ENCODE results near the gene GFRA1.

Gene GFRA1

DNA sequence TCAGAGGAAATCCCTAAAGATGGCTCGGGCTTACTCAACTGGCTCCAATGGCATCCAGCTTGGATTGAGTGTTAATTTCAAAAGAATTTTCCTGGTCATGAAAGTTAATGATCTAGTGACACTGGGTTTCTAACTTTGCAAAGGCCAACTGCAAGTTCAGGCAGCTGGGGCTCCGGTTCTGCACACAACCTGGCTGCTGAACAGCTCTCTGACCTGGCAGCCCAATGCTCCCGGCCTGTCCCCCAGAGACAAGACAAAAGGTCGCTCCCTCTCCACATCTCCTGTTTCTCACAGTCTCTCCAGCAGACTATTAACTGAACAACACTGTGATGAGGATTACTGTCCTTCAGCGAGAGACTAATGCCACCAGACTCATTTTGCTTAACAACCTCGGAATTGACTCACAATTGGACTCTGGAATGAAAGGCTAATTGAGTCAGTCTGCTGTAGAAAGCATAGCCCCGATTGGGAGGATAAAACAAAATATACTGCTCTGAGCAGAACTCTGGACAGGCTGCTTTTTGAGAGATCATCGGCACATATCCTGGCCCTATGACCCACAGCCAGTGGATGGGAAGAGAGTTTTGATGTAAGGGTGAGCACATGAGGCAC, 174.5 kb downstream of the GFRA1 start:
- no peak for DNase-seq

DNA sequence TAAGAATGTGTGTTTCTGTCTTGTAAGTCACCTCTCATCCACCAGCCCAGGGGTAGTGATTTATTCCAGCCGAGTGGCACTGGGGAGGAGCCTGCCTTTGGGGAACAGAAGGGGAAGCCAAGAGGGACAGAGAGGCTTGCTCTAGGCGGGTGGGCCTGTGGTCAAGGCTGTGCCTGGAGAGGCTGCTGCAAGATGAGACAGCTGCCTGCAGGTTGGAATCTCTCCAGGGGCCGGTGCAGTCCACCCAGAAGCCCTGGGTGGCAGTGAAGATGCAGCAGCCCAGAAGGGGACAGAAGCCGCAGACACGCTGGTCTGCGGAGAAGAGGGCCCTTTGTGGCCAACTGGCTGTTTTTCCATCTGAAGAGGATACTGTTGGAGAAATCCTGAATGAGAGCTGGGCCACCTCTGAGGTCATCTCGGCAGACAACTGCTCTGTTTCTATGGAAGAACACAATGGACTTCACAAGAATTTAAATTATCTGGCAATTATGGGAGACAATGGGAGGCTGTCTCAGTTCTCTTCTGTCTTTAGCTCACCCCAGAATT, 175.7 kb downstream of the GFRA1 start:
- no peak for DNase-seq

DNA sequence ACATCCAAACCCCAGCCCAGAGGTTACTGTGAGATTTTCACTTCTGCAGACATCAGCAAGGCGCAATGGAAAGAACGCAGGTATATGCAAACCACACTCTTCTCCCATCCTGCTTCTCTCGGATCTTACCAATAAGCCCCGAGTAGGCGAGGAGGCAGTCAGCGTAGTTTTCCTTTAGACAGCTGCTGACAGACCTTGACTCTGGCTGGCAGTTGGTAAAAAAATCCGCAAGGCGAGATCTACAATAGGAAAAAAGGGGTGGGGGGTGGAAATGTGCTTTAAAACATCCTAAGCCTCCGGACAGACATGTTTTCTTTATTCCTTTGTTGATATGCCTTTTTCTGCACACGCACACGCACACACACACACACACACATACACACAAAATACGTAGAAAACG, 176.5 kb downstream of the GFRA1 start:
- no peak for DNase-seq

DNA sequence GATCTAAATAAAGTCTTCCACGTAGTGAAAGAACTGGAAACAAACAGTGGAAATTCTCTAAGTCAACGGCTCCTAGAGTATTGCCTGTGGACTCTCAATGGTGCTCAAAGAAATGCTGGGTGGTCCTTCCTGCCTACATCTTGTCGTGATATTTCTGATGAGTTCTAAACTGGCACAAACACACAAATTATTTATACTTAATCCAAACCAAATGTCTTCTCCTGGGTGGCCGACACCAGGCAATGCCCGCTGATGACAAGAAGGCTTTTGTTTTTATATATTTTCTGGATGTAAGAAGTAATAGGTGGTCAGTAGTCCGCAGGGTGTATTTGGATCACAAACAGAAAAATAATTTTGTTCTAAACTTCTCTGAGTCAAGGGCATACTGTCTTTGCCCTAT, 178.7 kb downstream of the GFRA1 start:
- DNase-seq: no peak

DNA sequence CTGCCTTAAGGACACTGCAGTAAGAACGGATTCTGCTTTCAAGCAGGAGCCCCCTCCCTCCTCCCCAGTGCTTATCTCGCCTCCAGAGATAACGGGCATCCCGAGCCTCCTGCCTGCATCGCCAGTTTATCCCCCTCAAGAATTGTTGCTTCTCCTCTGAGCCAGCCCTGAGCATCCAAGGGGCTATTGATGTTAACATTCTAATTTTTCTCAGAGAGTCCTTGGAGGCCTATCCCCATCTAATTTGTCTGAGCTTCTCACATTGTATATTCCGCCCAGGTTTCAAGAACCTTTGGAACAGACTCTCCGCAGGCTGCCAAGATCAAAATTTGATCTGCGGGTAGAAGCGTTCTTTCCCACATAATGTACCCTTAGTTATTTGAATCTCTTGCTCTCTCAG, 180.0 kb downstream of the GFRA1 start:
- DNase-seq: no peak

DNA sequence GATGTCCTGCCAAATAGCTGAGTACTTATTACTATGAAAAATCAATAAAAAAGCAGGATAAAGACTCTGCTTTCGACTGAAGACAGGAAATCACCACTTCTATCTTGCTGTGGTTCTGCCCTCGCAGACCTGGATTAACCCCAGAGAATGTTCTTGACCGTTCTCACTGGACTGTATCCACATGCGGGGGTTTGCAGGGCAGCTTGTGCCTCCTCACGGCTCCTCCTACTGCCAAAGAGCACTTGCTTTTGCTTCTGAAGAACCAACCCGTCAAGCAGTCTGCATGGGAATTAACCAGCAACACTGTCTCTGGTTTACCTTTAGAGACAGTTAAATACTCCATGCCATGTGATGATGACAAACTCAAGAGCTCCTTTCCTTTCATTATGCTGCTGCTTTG, 184.0 kb downstream of the GFRA1 start:
- no peak for DNase-seq

DNA sequence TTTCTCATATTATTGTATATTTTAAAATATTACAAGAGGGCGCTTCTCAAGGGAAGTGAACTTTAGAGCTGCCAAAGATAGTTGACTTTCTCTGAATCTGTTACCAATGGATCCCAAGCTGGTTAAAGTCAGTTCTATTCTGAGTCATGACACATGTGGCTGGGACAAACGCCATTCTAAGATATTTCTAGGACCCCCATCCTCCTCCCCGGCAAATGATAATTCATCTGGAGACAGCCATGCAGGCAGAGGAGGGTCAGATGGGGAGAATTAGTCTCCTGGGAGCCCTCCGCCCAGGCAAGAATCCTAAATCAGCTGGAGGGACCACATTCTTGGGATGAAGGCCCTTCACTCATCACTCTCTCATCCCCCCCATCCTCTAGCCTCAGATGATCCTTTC, 187.7 kb downstream of the GFRA1 start:
- DNase-seq: no peak

DNA sequence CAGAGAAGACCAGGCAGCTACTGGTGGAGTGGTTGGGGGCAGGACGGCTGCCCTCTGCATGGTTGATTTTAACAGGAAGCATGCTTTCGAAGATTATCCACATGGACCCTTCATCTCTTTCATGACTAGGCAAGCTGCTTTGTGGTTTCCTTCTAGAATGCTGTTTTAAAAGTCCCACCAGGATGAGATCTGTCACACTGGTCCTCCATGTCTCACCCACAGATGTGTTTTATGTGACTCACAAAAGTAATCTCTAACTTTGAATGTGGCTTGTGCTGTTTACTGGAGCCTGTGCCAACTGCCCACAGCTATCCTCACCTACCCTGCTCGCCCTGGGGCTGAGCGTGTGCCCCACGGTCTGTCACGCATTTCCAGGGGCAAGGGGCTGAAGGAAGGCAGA, 188.8 kb downstream of the GFRA1 start:
- DNase-seq: no peak

DNA sequence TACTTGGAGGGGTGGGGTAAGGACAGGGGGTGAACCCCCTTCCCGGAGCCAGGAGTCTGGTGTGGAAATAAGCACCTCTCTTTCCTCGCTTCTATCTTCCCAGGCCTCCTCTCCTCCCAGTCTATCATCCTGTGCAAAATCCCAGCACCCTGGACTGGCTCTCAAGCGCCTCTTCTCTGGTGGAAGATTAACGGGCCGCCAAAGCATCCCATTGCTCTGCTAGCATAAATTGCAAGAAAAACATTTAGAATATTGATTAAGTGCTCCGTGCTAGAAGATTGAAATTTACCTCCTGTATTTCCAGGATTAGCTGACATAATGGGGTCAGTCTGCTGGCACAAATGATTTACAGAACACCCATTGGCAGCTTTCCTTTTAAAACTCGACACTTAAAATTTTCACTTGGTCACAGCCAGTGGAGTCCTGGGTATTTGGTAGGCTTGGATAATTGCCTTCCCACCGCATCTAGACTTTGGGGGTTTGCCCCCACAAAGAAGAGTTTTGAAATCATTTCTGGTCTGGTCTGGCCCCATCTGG, 189.7 kb downstream of the GFRA1 start:
- no peak for DNase-seq

DNA sequence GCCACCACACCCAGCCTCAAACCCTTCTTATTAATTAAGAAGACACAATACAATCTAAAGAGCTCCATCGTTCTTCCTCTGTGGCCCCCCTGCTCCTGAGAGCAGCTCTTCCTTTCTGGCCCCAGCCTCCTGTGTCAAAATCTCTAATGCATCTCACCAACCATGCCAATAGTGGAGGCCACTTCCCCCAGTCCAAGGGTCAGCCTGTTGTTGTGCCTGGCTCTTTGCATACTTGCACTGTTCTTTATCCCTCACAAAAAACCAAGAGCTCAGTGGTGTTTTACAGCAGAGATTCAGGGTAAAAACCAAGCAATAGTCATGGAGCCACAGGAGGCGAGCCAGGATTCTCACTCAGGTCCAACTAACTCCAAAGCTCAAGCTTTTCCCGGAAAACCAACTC, 190.2 kb downstream of the GFRA1 start:
- DNase-seq: no peak

DNA sequence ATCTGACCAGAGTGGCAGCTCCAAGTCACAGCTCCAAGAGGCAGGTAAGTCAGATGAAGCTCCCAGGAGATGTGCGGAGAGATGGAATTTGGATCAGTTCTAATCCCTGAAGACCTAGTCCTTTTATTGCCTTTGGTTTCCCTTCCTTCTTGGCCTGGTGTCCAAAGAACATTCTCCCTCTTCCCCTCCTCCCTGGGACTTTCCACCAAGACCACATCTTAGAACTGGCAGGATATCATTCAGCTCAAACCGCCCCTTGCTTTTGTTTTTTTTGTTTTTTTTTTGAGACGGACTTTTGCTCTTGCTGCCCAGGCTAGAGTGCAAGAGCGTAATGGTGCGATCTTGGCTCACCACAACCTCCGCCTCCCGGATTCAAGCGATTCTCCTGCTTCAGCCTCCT, 190.8 kb downstream of the GFRA1 start:
- no peak for DNase-seq

DNA sequence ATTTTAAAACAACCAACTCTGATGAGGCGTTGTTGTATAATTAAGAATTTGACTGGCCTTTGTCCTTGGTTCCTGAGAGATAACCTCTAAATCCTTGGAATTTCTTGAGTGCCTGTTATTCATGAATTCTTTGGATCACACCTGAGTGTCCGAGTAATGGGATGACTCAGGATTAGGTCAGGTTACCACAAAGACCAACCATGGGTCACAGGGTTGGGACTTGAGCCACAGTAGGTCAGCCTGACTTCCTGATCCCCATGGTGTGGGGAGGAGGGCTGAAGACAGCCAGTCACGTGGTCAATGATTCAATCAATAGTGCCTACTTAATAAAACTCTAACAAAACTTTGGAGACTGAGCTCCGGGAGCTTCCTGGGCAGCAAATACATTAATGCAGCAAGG, 192.5 kb downstream of the GFRA1 start:
- DNase-seq: no peak

DNA sequence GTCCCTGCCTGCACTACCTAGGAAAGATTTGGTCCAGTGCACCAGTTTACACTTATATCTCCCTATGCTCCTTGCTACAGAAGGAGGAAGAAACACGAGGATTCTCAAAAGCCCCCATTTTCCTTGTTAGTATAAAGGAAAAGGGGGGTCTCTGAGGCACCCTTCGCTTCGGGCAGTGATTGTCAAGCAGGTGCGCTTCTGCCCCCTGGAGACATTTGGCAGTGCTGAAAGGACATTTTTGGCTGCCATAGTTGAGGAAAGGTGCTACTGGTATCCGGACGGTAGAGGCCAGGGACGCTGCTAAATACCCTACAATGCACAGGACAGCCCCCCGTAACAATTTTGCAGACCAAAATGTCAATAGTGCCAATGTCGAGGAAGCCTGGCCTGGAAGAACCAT, 193.7 kb downstream of the GFRA1 start:
- no peak for DNase-seq

DNA sequence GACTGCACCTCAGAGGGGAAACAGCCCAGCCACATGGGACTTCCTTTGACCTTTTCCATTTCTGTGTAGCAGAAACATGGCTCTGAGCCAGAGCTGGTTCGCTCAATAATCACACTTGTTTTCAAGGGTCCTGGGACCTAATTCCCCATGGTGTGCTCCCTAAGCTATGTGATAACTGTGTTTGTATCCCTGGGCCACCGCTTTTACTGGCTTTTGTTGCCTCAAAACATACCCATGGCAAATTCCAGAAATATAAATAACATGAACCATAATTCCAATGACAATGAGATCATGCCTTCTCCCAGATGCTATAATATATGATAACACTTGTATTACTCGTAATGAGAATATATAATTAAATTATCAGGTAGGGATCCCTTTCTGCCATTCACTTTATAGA, 196.4 kb downstream of the GFRA1 start:
- no peak for DNase-seq

DNA sequence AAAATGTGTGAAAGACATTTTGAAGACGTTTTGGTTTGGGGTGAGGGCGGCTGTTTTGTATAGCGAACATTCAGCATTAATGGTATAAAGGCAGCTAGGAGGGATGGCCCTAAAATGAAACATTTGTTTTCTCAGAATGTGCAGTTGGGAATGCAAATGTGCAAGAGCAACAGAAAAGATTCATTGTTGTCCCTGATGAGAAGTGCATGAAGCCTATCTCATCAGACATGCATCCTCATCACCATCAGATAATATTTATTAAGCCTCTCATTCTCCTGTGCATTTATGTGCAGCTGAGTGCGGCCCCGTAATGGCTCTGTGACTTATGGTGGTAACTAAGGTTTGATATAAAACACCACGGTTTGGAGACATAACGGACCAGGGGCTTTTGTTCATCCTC, 199.5 kb downstream of the GFRA1 start:
- no peak for DNase-seq

DNA sequence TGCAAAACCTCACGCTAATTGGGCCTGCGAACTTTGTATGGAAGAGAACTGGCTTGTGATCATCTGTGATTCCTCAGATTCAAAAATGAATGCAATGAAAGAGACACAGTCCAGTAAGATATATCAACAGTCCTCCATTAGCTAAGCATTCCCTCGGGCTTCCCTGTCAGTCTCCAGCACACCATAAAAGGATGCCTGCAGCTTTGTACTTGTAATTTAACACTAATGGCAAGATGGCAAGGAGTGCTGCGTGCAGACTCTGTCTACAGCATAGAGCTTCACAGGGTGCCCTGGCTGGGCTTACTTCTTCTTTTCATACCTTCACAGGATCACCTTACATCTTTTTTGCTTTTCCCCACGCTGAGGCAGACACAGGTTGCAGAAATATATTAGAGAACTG, 200.0 kb downstream of the GFRA1 start:
- DNase-seq: no peak

DNA sequence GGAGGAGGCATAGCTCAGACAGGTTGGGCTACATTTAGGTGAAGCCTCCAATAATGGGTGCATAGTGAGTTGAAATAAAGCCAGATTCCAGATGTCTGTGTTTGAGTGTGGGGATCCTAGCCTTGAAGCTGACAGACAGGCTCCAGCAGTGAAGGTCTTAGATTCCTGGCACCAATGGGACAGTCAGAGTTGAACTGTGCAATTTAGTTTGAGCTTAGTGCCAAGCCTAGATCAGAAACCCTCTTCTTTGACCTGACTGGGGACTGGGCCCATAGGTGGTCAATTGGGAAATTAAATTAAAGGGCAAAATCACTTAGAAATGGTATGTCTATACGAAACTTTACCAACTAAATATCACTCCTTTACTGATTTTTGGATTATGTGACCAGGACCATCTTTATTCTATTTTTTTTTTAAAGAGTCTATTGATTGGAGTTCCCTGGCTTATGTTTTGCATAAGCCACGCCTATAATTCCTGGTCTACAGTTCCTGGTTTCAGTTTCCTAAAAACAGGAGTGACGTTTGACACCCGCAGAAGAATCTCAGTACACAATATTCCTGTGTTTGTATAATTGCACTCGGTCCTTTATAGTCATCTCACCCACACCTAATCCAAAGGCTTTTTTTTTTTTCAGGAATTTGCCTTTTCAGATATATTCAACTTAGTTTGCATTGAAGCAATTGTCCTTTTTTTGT, 201.4 kb downstream of the GFRA1 start:
- DNase-seq: no peak

DNA sequence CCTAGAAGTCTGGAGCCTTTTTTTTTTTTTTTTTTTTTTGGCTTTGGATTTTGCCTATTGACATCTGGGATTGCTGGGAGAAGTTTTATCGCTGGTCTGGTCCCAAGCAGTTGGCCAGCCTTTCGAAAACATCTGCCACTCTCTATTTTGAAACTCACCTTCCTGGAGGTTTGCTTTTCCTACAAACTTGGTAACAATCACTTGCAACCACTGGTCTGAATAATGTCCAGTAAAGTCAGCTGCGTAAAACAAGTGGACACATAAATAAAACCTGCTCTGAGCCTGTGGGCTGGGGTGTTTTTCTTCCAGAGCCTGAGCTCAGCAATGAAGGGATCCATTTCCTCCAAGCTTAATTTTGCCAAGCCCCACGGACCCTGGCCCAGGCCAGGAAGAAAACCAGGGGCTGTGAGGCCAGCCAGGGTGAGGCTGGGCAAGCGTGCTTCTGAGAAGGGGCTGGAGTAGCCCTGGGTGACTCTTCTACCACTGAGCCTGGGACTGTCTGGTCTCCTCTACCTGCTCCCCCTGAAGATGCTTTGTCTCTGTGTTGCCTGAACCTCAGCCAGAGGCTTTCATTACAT, 202.2 kb downstream of the GFRA1 start:
- no peak for DNase-seq

DNA sequence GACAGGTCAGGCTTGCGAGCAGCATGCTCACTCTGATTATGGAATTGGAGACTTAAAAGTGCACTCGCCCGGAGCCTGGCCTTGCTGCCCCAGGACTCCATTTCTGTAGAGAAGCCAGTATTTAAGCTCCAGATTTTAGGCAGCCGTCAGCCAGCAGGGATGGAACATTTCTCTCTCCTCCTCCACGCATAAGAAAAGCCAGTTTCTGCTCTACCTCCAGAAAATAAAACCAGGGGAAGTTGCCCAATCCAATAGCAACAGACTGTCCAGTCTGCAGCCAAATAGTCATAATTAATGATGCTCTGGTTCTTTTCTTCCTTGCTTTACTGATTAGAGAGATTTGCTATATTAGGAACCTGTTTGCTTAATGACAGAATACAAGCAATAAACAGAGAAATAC, 203.2 kb downstream of the GFRA1 start:
- no peak for DNase-seq

DNA sequence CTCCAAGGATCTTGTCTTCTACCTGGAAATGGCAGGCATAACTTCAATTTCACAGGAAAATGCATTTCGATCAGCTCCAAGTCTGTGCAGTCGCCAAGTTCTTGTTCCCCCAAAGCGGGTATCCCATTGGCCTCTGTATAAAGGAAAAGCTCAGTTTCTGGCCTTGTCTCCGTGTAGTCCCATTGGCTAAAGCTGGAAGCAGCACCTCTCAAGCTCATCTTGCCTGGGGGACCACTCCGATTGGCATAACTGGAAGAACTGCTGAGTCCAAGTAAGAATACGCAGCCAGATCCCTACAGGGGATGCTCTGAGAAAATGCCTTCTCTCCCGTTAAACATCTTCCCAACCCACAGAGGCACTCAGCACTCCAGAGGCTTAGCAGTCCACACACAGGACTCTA, 205.2 kb downstream of the GFRA1 start:
- DNase-seq: no peak

DNA sequence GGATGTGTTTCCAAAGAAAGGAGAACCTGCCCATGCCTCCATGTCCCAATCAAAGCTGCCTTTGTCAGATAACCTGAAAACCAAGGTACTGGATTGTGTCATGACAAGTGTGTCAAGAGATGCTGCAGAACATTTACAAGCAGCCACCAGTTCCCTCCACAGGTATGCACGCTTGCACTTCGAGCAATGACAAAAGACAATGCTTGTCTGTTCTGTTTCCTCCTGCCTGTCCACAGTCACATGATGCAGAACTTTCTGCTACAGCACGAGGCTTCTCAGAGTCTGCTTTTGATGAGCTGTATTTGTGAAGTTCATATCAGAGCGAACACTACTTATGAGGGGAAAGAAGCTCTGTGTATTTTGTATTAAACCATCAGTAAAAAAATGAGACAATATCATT, 209.9 kb downstream of the GFRA1 start:
- DNase-seq: no peak

DNA sequence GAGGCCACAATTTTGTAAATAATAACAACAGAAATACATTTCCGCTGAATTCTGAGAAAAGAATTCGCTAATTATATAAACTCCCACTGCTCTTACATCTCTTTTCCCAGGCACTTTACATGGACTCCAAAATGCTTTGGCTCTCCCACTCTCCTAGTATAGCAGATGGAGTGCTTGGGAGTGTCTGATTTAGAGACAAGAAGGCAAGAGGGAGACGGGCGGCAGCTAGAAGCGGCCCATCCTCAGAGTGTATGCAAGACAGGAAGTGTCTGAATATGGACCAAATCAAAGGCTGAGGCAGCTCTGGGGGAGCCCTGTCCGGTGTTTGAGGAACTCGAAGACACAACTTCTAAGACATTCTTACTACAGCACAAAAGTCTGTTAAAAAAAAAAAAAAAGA, 212.1 kb downstream of the GFRA1 start:
- DNase-seq: no peak

DNA sequence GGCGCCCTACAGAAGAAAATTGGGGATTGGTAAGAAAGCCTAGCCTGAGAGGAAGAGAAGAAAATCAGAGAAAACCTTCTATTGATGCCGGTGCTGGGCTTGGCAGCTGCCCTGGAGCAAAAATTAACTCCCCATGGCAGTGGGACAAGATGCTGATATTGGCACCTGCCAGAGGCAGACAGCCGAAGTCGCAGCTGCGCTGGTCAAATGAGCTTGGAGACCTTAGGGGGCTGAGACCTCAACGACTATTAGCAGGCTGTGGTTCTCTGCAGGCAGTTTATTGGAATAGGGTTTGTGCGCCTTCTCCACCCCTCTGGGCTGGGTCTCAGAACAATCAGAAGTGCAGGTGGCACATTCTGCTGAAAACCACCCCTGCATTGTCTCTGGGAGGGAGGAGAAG, 213.7 kb downstream of the GFRA1 start:
- DNase-seq: no peak

All from amniotic stem cell (primary cell).